Hepatic stellate cell (primary cell): Measurements from ENCODE around the gene GPR149.
A peak's percentile ranks its signal among the peaks of the same experiment; 100 is the strongest.

Source experiments
- DNase-seq: peaks from one replicate; pipeline ENCODE4 v3.0.0; 2011; ENCODE audit warnings: low spot score

Gene GPR149

DNA sequence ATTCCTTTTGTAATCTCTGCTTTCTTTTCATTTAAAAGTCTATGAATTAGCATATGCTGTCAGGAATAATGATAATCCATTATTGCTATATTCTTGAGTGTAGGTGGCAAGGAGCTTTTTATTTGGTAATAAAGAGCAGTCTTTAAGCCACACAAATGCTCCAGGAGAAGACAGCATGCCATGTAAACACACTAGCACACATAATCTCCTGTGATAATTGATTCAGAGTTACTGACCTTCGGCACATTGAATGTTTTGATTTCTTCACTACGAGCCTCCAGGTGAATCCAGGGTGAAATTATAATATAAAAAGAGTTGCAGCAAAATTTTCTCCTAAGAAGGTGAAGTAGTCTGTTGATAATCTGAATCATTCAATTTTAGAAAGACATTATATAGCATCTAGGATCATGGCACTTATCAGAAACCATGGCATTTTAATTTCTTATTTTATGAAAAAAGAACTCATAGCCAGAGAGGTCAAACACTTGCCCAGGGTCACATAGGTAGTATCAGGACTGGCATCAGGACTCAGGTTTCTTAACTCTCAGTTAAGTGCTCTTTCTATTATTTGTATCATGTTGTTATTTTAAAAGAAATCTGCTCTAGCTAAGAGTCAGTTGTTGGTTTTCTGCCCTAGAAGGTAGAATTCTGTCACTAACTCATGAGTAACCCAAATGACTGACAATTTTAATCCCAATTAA, 84.4 kb downstream of the GPR149 start:
- no peak for DNase-seq

DNA sequence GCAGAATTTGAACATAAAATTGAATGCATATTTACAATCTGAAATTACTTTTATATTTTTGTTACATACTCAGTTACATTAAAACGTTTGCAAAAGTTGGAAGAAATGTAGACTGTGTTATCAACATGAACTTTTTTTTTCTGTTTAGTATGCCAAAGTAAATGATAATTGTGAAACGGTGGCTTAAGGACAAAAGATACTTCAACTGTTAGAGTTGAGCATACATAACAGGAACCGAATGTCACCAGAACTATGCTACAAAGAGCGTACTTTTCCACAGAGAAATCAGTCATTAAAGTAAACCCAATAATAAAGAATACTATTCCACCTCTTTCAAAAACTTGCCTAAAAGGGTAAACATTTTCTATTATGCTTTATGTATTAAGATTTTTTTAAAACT, 91.4 kb downstream of the GPR149 start:
- no peak for DNase-seq

DNA sequence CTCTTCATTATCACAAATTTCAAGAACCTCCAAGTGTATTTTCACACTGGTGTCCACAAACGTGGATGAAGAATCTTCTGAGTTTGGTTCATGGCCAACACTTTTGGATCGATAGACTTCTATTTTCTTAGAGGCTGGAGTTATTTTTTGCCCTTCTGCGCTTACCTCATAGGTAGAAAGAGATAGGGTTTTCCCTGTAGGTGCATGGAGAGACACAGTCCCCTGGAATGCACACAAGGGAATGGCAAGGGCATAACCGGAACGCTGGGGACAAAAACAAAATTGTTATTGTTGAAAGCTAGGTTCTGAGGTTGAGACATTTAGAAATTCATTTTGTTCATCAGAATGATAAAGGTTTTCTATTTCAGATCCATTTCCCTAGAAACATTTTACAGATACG, 92.0 kb downstream of the GPR149 start:
- DNase-seq, result no peak

DNA sequence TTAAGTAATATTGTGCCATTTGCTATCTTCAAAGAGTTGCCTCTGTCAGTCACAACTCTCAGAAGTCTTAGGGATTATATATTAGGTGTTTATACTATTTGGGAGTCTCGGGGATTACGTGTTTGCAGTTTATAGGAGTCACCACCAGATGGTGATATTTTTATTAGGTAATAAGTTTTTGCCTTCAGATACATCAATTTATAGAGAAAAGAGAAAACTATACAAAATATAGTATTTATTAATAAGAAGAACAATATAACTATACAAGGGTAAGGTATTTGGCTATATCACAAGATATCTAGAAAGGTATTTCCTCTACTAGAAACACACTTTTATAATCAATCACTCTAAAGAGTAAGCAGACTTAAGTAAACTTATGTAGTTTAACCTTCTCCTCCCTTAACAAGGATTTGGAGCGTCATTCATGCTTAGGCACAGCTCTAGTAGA, 95.0 kb downstream of the GPR149 start:
- DNase-seq, result peak; percentile 9

DNA sequence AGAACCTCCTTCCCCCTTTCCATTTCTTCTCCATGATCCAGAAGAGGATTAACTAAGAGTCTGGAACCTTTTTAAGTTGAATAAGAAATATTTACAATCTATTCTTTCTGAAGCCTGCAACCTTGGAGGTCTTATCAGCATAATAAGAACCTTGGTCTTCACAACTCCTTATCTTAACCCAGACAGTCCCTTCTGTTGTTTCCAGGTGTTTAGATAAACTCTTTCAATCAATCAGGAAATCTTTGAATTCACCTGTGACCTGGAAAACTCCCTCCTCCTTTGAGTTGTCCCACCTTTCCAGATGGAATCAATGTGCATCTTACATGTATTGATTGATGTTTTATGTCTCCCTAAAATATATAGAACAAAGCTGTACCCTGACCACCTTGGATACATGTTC, 102.1 kb downstream of the GPR149 start:
- DNase-seq, result no peak

DNA sequence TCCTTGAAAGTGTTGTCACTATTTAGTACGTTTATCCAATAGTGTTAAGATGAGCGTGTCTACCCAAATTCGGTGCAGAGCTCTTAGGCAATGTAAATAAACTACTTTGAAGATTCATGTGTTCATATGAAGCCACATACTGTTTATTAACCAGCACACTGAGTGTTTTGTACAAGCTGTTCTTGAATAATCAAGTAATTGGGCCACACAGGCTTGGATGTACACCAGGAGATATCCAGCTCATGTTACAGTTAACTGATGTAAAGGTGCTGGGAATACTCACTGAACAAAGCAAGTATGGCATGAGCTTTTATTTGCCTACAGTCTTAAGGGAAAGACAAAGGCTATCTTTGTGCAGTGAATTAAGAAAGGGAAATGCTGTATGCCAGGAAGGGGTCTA, 105.1 kb downstream of the GPR149 start:
- DNase-seq, result no peak

- peak; percentile 84 for DNase-seq
Measured at GRCh38 chr3:154323891-154324738, 105.9 kb downstream of the GPR149 start, which contains the start of gene DHX36. TSS of gene DHX36 (minus strand) at chr3:154324487. CDS start at chr3:154324416, 71 bp downstream.

- DNase-seq, result no peak
Measured at GRCh38 chr3:154316974-154317767, 112.8 kb downstream of the GPR149 start.

DNA sequence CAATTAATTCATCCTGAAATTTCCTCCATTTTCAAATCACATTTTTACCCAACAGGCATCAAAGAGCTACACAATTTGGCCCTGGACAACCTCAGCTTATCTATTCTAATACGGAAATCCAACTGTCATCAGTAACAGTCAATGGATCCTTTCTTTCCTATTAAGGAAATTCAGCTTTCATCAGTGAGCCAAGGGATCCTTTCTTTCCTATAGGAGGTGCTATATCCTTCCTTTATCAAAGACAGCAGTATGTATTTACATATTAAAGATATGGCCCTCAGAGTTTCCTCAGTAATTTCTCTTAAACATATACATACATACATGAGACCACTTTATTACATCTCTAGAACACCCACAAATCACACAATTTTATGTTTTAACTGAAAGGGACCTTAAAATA, 115.8 kb downstream of the GPR149 start:
- DNase-seq, result no peak

- DNase-seq, result no peak
Measured at GRCh38 chr3:154310840-154311239, 119.2 kb downstream of the GPR149 start.

DNA sequence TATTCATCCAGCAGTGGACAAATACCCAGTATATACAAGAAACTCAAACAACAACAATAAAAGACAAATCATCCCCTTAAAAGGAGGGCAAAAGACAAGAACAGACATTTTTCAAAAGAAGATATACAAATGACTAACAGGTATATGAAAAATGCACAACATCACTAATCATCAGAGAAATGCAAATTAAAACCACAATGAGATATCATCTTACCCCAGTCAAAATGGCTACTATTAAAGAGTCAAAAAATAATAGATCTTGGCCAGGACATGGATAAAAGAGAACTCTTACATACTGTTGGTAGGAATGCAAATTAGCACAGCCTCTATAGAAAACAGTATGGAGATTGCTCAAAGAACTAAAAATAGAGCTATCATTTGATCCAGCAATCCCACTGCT, 122.6 kb downstream of the GPR149 start:
- no peak for DNase-seq

DNA sequence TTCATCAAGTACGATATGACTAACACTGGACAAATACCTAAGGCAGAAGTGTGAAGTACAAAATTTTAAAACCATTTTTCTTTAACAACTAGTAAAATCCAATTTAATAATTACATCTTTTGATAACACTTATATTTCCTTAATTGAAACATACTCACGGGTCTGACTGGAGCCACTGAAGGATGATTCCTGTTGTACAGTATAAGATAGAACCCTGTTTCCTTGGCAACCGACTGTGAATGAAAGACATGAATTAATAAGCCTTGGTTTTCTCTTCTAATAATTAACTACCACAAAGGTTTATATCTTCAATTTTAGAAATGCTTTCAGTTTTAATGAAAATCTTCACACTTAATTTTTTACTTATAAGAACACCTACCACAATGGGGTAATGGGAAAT, 125.1 kb downstream of the GPR149 start:
- DNase-seq, result no peak

- peak; percentile 7 for DNase-seq
Measured at GRCh38 chr3:154304116-154304786, 125.7 kb downstream of the GPR149 start.

DNA sequence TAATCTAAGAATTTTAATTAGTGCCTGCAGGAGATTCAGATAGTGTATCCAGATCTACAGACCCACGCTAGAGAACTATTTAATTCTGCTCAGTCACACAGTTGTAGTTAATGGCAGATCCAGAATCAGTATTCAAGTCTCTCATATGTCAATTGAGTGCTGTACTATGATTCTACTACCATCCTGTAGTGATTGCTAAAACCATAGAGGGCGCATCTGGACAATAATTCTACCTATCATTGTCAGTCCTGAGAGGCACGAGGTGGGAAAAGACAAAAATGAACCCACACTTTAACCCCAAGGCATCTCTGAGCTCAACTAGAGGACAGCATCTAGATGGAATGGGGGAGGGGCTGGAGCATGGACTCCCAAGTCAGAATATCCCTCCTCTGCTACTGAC, 128.4 kb downstream of the GPR149 start:
- no peak for DNase-seq

GRCh38 chr3:154294016-154294415, 136.0 kb downstream of the GPR149 start:
- no peak for DNase-seq

DNA sequence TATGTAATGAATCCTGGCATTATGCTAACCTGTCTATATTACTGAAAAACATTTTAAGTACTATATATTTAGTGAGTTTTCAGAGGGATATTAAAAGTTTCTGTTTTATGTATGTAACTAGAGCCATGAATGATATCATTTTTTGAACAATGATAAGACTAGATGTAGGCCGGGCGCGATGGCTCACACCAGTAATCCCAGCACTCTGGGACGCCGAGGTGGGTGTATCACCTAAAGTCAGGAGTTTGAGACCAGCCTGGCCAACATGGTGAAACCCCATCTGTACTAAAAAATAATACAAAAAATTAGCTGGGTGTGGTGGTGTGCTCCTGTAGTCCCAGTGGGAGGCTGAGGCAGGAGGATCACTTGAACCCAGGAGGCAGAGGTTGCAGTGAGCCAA, 139.8 kb downstream of the GPR149 start:
- DNase-seq, result no peak
